ENCODE data around the gene GRIK3.

- TF ChIP-seq CTCF (conservative IDR thresholded peaks at IDR 0.05) (no peak), ZFX (IDR thresholded peaks at IDR 0.05) (no peak)
These were observed 65.6 kb downstream of the GRIK3 start for GRCh38 chr1:36968730-36969129.
